ENCODE measurements around the gene HDAC10.

Gene HDAC10

GRCh38 chr22:50289151-50289941 lies 38.3 kb upstream of the HDAC10 start:
- no peak for DNase-seq (ENCODE audit: extremely low read depth, low read depth)
- TF ChIP-seq CTCF (IDR thresholded peaks at IDR 0.05; ENCODE audit: low read depth, low read length), result no peak

- no peak for TF ChIP-seq CTCF (IDR thresholded peaks at IDR 0.05; ENCODE audit: low read depth, low read length)
- no peak for DNase-seq (ENCODE audit: extremely low read depth, low read depth)
Measured at GRCh38 chr22:50287731-50288130, 36.7 kb upstream of the HDAC10 start.

GRCh38 chr22:50286701-50287318 lies 35.7 kb upstream of the HDAC10 start:
- TF ChIP-seq CTCF (IDR thresholded peaks at IDR 0.05; ENCODE audit: low read depth, low read length), result no peak

GRCh38 chr22:50286275-50286674 lies 35.2 kb upstream of the HDAC10 start:
- no peak for TF ChIP-seq CTCF (IDR thresholded peaks at IDR 0.05; ENCODE audit: low read depth, low read length)
- no peak for DNase-seq (ENCODE audit: extremely low read depth, low read depth)

More at GRCh38 chr22:50286701-50287318, 35.7 kb upstream of the HDAC10 start:
- no peak for DNase-seq (ENCODE audit: extremely low read depth, low read depth)

- no peak for TF ChIP-seq CTCF (IDR thresholded peaks at IDR 0.05; ENCODE audit: low read depth, low read length)
- no peak for DNase-seq (ENCODE audit: extremely low read depth, low read depth)
Measured at GRCh38 chr22:50285568-50286229, 34.6 kb upstream of the HDAC10 start.

- TF ChIP-seq CTCF (IDR thresholded peaks at IDR 0.05; ENCODE audit: low read depth, low read length), result no peak
- no peak for DNase-seq (ENCODE audit: extremely low read depth, low read depth)
Measured at GRCh38 chr22:50284479-50284878, 33.4 kb upstream of the HDAC10 start.

GRCh38 chr22:50283821-50284220 lies 32.8 kb upstream of the HDAC10 start:
- no peak for DNase-seq (ENCODE audit: extremely low read depth, low read depth)
- no peak for TF ChIP-seq CTCF (IDR thresholded peaks at IDR 0.05; ENCODE audit: low read depth, low read length)

Measured in AG09319 (cell line).